ENCODE measurements around the gene PGAM5.

DNA sequence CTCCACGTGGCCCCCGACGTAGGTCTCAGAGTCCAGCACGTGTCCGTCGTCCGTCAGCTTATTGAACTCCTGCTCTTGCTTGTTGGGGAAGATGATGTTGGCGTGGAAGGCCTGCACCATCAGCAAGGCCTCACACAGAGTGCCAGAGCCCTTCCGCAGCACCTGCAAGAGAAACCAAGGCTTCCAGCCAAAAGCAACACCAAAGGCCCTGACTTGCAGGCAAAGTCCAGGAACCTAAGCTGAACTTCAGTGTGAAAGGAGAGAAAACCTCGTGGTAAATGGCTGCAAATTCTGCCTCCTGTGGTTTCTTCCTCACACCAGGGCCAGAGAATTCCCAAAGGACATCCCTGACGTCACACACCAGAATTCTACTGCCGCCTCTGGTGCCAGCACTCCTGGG lies 38.0 kb upstream of the PGAM5 start:
- TF ChIP-seq ZBTB20 (CRISPR knock-in tag; IDR thresholded peaks at IDR 0.05; ENCODE audit: borderline replicate concordance, low read depth) (no peak), CREB1 (IDR thresholded peaks at IDR 0.05) (no peak), CREB1 (CRISPR knock-in tag; IDR thresholded peaks at IDR 0.05) (no peak), EP300 (IDR thresholded peaks at IDR 0.05; ENCODE audit: low read depth in 2 of 2, low read length in 2 of 2) (no peak), EP300 (CRISPR knock-in tag; IDR thresholded peaks at IDR 0.05; ENCODE audit: borderline replicate concordance) (no peak), ESRRA (CRISPR knock-in tag; IDR thresholded peaks at IDR 0.05; ENCODE audit: low read depth) (no peak), SRSF1 (optimal IDR thresholded peaks at IDR 0.05; ENCODE audit: low read depth, low read length) (no peak)
